Right atrium auricular region (tissue), 2 donors: ENCODE results near the gene LAMC1. TPM values are rescaled to one million over a fixed set of nuclear protein-coding genes. Genes with fewer than 3 reads are reported as not detected.
A peak's percentile ranks its signal among the peaks of the same experiment; 100 is the strongest.

Source experiments
- DNase-seq: peaks from one replicate; pipeline ENCODE4 v3.0.0-alpha.2; 2019; ENCODE audit warnings: low spot score
- H3K27ac ChIP-seq, 2 donors: fragments of 200-600 bp; sonication (generic); 1 replicate in 1 of 2; 2 replicates in 1 of 2; pipeline ENCODE4 v1.5.1; 2016 to 2019
- H3K27me3 ChIP-seq, 2 donors: fragments of 200-600 bp; sonication (generic); one replicate each; pipeline versions ENCODE4 v1.5.1 to v1.6.0; 2017 to 2019
- H3K36me3 ChIP-seq: fragments of 200-600 bp; sonication (generic); one replicate; pipeline ENCODE4 v1.5.1; 2016
- H3K4me1 ChIP-seq, 2 donors: fragments of 200-600 bp; sonication (generic); one replicate each; pipeline versions ENCODE4 v1.5.1 to v1.6.0; 2017 to 2019
- H3K4me3 ChIP-seq, 2 donors: fragments of 200-600 bp; sonication (generic); 1 replicate in 1 of 2; 2 replicates in 1 of 2; pipeline ENCODE4 v1.5.1; 2017 to 2019; ENCODE audit warnings: mild to moderate bottlenecking in 1 of 2, moderate library complexity in 1 of 2
- H3K9me3 ChIP-seq, 2 donors: fragments of 200-600 bp; sonication (generic); one replicate each; pipeline ENCODE4 v1.5.1; 2019
- total RNA-seq, 2 donors: library from RNA; depleted of rRNA; stranded (reverse); fragments of >200 nt; gene quantifications; one replicate each; pipeline ENCODE4 v1.1.0, GENCODE V29; 2016
- TF ChIP-seq, protein P1 (sequence below), 2 donors: fragments of 200-600 bp; sonication (generic); IDR thresholded peaks; one replicate each; pipeline ENCODE4 v1.5.1; 2019; ENCODE audit warnings: antibody characterized with exemption in 2 of 2

LAMC1 gene
- total RNA-seq, 2 donors from 2014 or later = 154 to 159 TPM

DNA sequence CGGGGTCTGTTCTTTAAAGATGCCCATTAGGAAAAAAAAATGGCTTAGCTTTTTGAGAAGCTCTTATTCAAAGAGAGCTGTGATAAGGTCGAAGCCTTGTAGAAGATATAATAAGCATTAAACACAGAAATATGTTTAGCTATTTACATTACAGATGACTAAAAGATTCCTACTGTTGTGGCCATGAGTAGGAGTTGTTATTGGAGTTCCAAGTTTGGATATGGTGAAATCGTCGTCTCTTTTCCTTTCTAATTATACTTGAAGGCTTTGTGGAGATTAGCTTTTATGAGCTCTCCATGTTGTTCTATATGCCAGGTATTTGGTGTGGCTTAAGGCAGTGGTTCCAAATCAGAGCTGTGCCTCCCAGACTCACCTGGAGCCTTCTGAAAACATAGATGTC, 82.9 kb downstream of the LAMC1 start:
- DNase-seq = no peak
- H3K27ac ChIP-seq = peak overlapping the region in 1 of 2 donors; percentile 11
- no peaks in the 10 kb centered on the region for H3K27me3 ChIP-seq
- TF ChIP-seq, protein P1, sequence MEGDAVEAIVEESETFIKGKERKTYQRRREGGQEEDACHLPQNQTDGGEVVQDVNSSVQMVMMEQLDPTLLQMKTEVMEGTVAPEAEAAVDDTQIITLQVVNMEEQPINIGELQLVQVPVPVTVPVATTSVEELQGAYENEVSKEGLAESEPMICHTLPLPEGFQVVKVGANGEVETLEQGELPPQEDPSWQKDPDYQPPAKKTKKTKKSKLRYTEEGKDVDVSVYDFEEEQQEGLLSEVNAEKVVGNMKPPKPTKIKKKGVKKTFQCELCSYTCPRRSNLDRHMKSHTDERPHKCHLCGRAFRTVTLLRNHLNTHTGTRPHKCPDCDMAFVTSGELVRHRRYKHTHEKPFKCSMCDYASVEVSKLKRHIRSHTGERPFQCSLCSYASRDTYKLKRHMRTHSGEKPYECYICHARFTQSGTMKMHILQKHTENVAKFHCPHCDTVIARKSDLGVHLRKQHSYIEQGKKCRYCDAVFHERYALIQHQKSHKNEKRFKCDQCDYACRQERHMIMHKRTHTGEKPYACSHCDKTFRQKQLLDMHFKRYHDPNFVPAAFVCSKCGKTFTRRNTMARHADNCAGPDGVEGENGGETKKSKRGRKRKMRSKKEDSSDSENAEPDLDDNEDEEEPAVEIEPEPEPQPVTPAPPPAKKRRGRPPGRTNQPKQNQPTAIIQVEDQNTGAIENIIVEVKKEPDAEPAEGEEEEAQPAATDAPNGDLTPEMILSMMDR (IDR thresholded peaks at IDR 0.05) = no peak
- H3K4me3 ChIP-seq = no peak overlapping the region
- peaks cover 19% of the 10 kb centered on the region for H3K36me3 ChIP-seq
- no peaks in the 10 kb centered on the region for H3K9me3 ChIP-seq
- peaks cover 0 to 44% of the 10 kb centered on the region in 2 donors for H3K4me1 ChIP-seq

- no peaks in the 10 kb centered on the region for H3K9me3 ChIP-seq
- TF ChIP-seq, protein P1 (IDR thresholded peaks at IDR 0.05) = no peak
- H3K27me3 ChIP-seq = no peaks in the 10 kb centered on the region
- no peak overlapping the region for H3K27ac ChIP-seq
- H3K36me3 ChIP-seq = peaks cover 19% of the 10 kb centered on the region
- no peak for DNase-seq
- peaks cover 0 to 43% of the 10 kb centered on the region in 2 donors for H3K4me1 ChIP-seq
- H3K4me3 ChIP-seq = no peak overlapping the region
Measured at GRCh38 chr1:183106746-183107145, 83.5 kb downstream of the LAMC1 start.

- Histone ChIP-seq H3K27ac (no peak overlapping the region), H3K9me3 (no peaks in the 10 kb centered on the region), H3K4me1 (peaks cover 0 to 23% of the 10 kb centered on the region in 2 donors), H3K4me3 (no peak overlapping the region), H3K36me3 (peaks cover 18% of the 10 kb centered on the region), H3K27me3 (no peaks in the 10 kb centered on the region)
- TF ChIP-seq, protein P1 (IDR thresholded peaks at IDR 0.05) = no peak
- DNase-seq = no peak
Measured at GRCh38 chr1:183110326-183110880, 87.2 kb downstream of the LAMC1 start.

DNA sequence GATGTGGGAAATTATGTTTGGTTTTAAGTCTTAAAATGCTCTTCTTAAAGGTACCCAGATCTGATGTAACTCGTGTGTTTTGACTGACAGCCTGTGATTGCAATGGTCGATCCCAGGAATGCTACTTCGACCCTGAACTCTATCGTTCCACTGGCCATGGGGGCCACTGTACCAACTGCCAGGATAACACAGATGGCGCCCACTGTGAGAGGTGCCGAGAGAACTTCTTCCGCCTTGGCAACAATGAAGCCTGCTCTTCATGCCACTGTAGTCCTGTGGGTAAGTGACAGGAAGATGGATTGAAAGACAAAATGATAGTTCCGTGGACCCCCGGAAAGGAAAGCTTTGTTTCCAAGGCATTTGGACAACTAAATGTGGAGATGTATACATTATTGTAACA, 91.2 kb downstream of the LAMC1 start:
- H3K36me3 ChIP-seq = peaks cover 56% of the 10 kb centered on the region
- H3K27ac ChIP-seq = no peak overlapping the region

GRCh38 chr1:183116416-183116815, 93.2 kb downstream of the LAMC1 start:
- Histone ChIP-seq H3K4me1 (no peaks in the 10 kb centered on the region), H3K4me3 (no peak overlapping the region), H3K27ac (no peak overlapping the region), H3K9me3 (no peaks in the 10 kb centered on the region), H3K36me3 (peaks cover 65% of the 10 kb centered on the region), H3K27me3 (no peaks in the 10 kb centered on the region)
- TF ChIP-seq, protein P1 (IDR thresholded peaks at IDR 0.05) = no peak
- DNase-seq = no peak

More for the DNA sequence above, 91.2 kb downstream of the LAMC1 start:
- DNase-seq = no peak
- no peaks in the 10 kb centered on the region for H3K27me3 ChIP-seq
- no peaks in the 10 kb centered on the region for H3K9me3 ChIP-seq
- H3K4me1 ChIP-seq = no peaks in the 10 kb centered on the region
- TF ChIP-seq, protein P1 (IDR thresholded peaks at IDR 0.05) = no peak
- no peak overlapping the region for H3K4me3 ChIP-seq

GRCh38 chr1:183121609-183122008, 98.4 kb downstream of the LAMC1 start:
- no peak overlapping the region for H3K4me3 ChIP-seq

More at GRCh38 chr1:183121609-183122008, 98.4 kb downstream of the LAMC1 start:
- H3K36me3 ChIP-seq = peaks cover 94% of the 10 kb centered on the region
- H3K27me3 ChIP-seq = no peaks in the 10 kb centered on the region
- TF ChIP-seq, protein P1 (IDR thresholded peaks at IDR 0.05) = no peak
- no peak overlapping the region for H3K27ac ChIP-seq
- no peaks in the 10 kb centered on the region for H3K9me3 ChIP-seq
- no peak for DNase-seq
- H3K4me1 ChIP-seq = no peaks in the 10 kb centered on the region
